Measurements from ENCODE around the gene DHH.

DHH gene

DNA sequence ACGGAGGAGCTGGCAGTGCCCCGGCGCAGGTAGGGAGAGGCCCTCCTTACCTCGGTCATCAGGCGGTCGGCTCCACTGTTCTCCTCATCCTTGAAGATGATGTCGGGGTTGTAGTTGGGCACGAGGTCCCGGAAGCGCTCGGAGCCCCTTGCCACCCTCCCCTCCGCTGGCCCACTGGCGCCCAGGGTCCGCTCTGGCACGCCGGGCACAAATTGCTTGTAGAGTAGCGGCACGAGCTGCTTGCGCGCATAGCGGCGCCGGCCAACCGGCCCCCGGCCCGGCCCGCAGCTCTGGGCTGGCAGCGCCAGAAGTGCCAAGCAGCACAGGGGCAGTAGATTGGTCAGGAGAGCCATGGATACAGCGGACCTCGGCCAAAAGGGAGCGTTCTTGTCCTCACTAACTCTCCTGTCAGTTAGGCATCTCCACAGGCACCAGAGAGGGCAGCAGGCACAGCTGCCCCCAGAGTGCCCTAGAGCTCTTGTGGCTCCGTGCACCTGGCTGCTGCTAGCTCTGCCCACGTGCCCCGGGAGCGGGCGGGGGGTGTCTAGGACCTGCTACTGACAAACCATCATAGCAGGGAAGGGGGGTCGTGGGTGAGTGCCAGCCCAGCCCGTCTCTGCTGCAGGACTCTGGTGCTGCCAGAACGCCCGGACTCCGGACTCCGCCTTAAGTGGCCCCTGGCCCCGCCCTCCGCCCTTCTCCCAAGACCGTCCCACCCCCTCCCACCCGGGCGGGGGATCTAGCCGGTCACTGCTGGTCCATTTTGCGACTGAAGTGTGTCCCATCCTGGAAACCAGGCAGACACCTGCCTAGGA lies at the start of gene DHH:
Gene DHH (minus strand): TSS at position 642 of the 815 bp plus-strand sequence. CDS start 289 bp downstream, at position 353.
- peak within 1 kb of the TSS; percentile 29; the same call in 1 of the 2 replicates for H3K9ac ChIP-seq (ENCODE audit: low read length)
- H3K4me2 ChIP-seq (ENCODE audit: low read length), result peak within 1 kb of the TSS; percentile 95
- H3K36me3 ChIP-seq (replicated peaks; ENCODE audit: low read depth, low read length), result peaks cover 5% of the 10 kb centered on the region
- H2AFZ ChIP-seq (ENCODE audit: low read depth, low read length), result peak within 1 kb of the TSS; percentile 54; the same call in 1 of the 2 replicates
- H4K20me1 ChIP-seq (ENCODE audit: insufficient read depth, low read length), result no peaks in the 10 kb centered on the region
- peak within 1 kb of the TSS; percentile 73 for H3K4me3 ChIP-seq (ENCODE audit: low read length)
- H3K79me2 ChIP-seq (ENCODE audit: low read length), result no peaks in the 10 kb centered on the region
- peaks cover 47% of the 10 kb centered on the region for H3K27me3 ChIP-seq (ENCODE audit: low read depth, low read length)
- H3K9me3 ChIP-seq (ENCODE audit: insufficient read depth, low read length), result no peaks in the 10 kb centered on the region
- H3K4me1 ChIP-seq (ENCODE audit: low read length), result peaks cover 17% of the 10 kb centered on the region
- TF ChIP-seq, protein P1, sequence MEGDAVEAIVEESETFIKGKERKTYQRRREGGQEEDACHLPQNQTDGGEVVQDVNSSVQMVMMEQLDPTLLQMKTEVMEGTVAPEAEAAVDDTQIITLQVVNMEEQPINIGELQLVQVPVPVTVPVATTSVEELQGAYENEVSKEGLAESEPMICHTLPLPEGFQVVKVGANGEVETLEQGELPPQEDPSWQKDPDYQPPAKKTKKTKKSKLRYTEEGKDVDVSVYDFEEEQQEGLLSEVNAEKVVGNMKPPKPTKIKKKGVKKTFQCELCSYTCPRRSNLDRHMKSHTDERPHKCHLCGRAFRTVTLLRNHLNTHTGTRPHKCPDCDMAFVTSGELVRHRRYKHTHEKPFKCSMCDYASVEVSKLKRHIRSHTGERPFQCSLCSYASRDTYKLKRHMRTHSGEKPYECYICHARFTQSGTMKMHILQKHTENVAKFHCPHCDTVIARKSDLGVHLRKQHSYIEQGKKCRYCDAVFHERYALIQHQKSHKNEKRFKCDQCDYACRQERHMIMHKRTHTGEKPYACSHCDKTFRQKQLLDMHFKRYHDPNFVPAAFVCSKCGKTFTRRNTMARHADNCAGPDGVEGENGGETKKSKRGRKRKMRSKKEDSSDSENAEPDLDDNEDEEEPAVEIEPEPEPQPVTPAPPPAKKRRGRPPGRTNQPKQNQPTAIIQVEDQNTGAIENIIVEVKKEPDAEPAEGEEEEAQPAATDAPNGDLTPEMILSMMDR (IDR thresholded peaks at IDR 0.05; ENCODE audit: low read depth, low read length), result no peak
- TF ChIP-seq EZH2phosphoT487 (IDR thresholded peaks at IDR 0.05; ENCODE audit: low read depth), result no peak
- no peak within 1 kb of the TSS for H3K27ac ChIP-seq (ENCODE audit: low read length)

DNA sequence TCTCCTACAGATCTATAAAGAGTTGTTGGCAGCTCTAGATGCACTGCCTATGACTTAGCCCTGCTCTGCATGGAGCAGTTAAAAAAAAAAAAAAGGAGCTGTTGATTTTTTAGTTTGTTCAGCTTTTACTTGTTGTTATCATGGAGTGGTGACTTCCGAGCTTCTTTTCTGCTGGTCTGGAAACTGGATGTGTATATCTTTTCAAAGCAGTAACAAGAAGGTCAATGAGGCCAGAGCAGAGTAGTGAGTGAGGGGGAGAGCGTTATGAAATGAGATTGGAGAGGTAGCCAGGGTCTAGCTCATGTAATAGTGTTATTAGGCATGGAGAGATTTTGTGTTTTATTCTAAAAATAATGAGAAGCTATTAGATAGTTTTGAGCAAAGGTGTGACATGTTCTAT lies 49.8 kb upstream of the DHH start:
- H3K27ac ChIP-seq (ENCODE audit: low read length), result no peak overlapping the region
- H2AFZ ChIP-seq (ENCODE audit: low read depth, low read length), result no peak overlapping the region

DNA sequence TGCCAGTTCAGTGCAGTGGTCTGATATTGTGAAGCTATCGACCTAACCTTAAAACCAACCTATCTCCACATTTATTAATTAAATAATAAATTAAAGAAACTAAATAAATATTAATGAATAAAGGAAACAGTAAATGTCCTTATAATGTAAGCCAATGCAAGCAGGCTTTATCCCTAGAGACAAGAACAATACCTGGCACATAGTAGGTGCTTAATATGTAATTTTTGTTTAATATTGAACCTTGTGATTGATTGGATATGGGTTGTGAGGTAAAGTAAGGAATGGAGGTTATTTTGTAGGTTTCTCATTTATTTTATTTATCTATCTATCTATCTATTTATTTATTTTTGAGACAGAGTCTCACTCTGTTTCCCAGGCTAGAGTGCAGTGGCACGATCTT lies 44.4 kb upstream of the DHH start:
- H4K20me1 ChIP-seq (ENCODE audit: insufficient read depth, low read length), result no peaks in the 10 kb centered on the region
- H3K4me2 ChIP-seq (ENCODE audit: low read length), result no peak overlapping the region
- no peak overlapping the region for H3K27ac ChIP-seq (ENCODE audit: low read length)
- no peak overlapping the region for H3K4me3 ChIP-seq (ENCODE audit: low read length)
- H3K9ac ChIP-seq (ENCODE audit: low read length), result no peak overlapping the region
- TF ChIP-seq, protein P1 (IDR thresholded peaks at IDR 0.05; ENCODE audit: low read depth, low read length), result no peak
- no peak for TF ChIP-seq EZH2phosphoT487 (IDR thresholded peaks at IDR 0.05; ENCODE audit: low read depth)
- H3K79me2 ChIP-seq (ENCODE audit: low read length), result peaks cover 4% of the 10 kb centered on the region
- no peaks in the 10 kb centered on the region for H3K4me1 ChIP-seq (ENCODE audit: low read length)
- no peaks in the 10 kb centered on the region for H3K27me3 ChIP-seq (ENCODE audit: low read depth, low read length)
- H3K36me3 ChIP-seq (replicated peaks; ENCODE audit: low read depth, low read length), result no peaks in the 10 kb centered on the region
- H3K9me3 ChIP-seq (ENCODE audit: insufficient read depth, low read length), result no peaks in the 10 kb centered on the region
- H2AFZ ChIP-seq (ENCODE audit: low read depth, low read length), result no peak overlapping the region

More for the DNA sequence above, 49.8 kb upstream of the DHH start:
- Histone ChIP-seq H3K36me3 (replicated peaks; ENCODE audit: low read depth, low read length) (no peaks in the 10 kb centered on the region), H3K9ac (ENCODE audit: low read length) (no peak overlapping the region), H3K9me3 (ENCODE audit: insufficient read depth, low read length) (no peaks in the 10 kb centered on the region), H3K4me2 (ENCODE audit: low read length) (no peak overlapping the region), H3K4me1 (ENCODE audit: low read length) (no peaks in the 10 kb centered on the region), H3K4me3 (ENCODE audit: low read length) (no peak overlapping the region), H3K79me2 (ENCODE audit: low read length) (peaks cover 4% of the 10 kb centered on the region; the same call in 1 of the 2 replicates), H3K27me3 (ENCODE audit: low read depth, low read length) (no peaks in the 10 kb centered on the region), H4K20me1 (ENCODE audit: insufficient read depth, low read length) (no peaks in the 10 kb centered on the region)
- TF ChIP-seq, protein P1 (IDR thresholded peaks at IDR 0.05; ENCODE audit: low read depth, low read length), result no peak
- TF ChIP-seq EZH2phosphoT487 (IDR thresholded peaks at IDR 0.05; ENCODE audit: low read depth), result no peak

- Histone ChIP-seq H3K27me3 (ENCODE audit: low read depth, low read length) (no peaks in the 10 kb centered on the region), H3K36me3 (replicated peaks; ENCODE audit: low read depth, low read length) (no peaks in the 10 kb centered on the region), H4K20me1 (ENCODE audit: insufficient read depth, low read length) (no peaks in the 10 kb centered on the region), H3K4me1 (ENCODE audit: low read length) (peaks cover 4% of the 10 kb centered on the region), H3K27ac (ENCODE audit: low read length) (no peak overlapping the region), H2AFZ (ENCODE audit: low read depth, low read length) (no peak overlapping the region), H3K9ac (ENCODE audit: low read length) (no peak overlapping the region), H3K9me3 (ENCODE audit: insufficient read depth, low read length) (no peaks in the 10 kb centered on the region), H3K4me2 (ENCODE audit: low read length) (no peak overlapping the region), H3K4me3 (ENCODE audit: low read length) (no peak overlapping the region), H3K79me2 (ENCODE audit: low read length) (peaks cover 9% of the 10 kb centered on the region)
- TF ChIP-seq EZH2phosphoT487 (IDR thresholded peaks at IDR 0.05; ENCODE audit: low read depth), result no peak
- TF ChIP-seq, protein P1 (IDR thresholded peaks at IDR 0.05; ENCODE audit: low read depth, low read length), result no peak
Observed at GRCh38 chr12:49138587-49138986, 44.0 kb upstream of the DHH start.
